ELF-1 (cell line): ENCODE measurements around the gene ODAM.
"Not testable (repeated sequence)": the region's sequence is repeated elsewhere in the genome, so short reads cannot be mapped to it uniquely, and the experiment has no call there.

ENCODE experiments used
- DNase-seq: peaks from one replicate; pipeline ENCODE4 v3.0.0-alpha.2; 2016; ENCODE audit warnings: low read depth, low spot score

Gene ODAM

DNA sequence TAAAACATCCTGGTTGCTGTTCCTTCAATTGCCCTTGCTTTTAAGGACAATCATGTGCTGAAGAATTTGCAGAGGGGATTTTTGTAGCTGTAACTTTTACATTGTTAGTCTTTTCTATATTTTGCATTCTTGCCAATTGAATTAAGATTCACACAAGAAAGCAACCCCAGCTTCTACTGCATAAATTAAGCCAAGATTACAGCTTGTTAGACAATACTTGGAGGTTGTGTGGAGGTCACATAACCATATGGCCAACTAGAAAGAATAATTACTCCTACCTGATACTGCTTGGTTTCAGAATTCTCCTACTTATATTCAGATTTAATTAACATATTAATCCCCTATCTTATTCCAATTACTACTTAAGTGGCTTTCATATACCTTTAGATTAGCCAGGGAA, 26.3 kb downstream of the ODAM start:
- DNase-seq, result not testable (repeated sequence)

DNA sequence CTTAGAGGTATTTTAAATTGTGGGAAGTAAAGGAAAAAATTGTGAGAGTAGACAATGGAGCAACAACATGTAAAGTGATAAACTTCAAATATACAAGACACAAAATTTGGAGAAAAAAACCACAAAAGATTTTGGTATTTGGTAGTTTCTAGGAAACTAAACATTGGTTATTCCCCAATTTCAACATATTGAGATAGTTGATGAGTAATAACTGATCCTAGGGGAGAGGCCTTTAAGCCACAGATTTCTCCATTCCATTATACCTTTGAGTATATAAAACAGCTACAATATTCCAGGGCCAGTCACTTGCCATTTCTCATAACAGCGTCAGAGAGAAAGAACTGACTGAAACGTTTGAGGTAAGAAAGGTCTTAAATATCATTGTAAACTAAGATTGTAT, 30.3 kb downstream of the ODAM start, which contains the start of gene FDCSP:
Gene FDCSP (plus strand): TSS at position 301 of the 400 bp plus-strand sequence. CDS start 5,071 bp downstream, outside the sequence.
- DNase-seq, result no peak

DNA sequence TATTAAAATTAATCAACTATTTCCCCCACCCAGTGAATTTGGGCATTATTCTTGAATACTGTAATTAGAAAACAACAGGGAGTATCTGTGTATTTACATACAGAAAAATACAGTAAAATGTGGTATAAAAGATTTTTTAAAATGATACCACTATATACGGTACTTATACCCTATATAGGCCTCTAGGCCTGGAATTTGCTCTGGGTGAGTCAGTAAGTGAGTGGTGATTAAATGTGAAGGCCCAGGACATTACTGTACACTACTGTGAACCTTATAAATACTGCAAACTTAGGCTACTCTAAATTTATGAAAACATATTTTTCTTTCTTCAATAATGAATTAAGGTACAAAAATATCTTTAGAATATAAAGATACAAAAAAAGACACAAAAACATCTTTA, 40.6 kb downstream of the ODAM start:
- DNase-seq, result no peak

DNA sequence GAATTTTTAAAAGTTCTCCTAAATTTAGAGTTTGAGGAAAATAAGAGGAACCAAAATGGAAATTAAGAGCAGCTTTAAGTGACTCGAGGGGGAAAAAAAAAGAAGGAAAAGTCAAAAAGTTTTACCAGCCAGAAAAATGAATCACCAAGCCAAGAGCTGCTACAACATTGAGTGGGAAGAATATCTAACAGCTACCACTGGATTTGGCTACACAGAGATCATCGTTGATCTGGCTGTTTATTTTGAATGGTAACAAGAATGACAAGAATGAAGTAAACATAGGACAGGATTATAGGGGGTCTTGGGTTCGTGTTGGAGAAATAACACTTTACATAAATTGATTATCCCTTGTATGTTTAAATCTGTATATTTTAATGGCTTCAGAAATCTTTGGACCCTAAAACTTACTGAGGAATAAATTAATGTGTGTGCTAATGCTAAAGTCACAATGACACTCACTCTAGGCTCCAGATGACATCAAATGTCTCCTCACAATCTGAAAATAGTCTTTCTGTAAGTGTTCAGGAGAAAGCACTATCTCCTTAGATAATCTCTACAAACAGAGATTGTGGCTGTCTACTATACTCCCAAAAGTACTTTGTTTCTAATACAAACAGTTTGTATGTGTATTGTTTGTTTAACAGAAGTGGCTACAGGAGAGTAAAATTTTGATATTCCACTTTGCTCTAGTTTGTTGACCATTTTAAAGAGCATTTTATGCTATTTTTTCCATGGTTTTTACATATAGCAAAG, 43.8 kb downstream of the ODAM start:
- DNase-seq, result no peak

DNA sequence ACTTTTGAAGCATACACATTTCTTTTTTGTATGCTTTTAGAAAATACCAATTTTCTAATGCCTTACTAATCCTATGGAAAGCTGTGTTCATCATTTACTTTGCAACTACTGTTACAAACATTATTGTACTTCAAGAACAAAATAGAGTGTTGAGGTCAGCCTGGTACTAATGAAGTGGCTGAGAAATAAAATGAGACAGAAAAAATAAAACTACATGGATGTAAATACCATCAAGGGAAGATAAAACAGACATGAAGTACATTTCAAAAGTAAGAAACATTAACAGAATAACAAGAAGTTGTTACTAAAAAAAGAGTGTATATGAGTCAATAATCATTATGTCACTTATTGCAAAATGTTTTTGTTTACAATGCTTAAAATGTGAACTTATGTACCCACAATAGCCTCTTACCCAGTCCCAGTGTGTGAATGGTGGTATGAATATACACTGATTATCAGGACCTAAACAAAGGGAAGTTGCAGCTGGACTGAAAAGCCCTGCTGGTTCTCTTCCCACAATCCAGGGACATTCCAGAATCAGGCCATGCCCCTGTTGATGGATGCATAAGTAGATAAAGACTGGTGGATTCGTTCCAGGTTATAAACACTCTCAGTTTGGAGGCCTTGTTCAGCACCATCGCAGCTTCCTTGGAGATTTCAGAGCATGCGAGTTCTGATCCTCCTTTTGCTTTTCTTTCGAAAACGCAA, 44.5 kb downstream of the ODAM start:
- peak; percentile 3 for DNase-seq

DNA sequence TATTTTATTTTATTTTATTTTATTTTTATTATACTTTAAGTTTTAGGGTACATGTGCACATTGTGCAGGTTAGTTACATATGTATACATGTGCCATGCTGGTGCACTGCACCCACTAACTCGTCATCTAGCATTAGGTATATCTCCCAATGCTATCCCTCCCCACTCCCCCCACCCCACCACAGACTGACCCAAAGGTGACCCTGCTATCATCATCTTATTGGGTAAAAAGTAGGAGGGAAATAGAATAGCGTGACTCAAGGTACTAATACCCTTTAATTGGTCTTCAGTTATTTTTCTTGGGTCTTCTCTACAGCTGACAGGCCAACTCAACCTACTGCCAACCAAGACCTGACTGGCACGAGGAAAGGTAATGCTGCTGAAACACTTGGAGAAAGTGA, 46.8 kb downstream of the ODAM start, which contains the start of gene CSN3:
Gene CSN3 (plus strand): TSS at position 301 of the 400 bp plus-strand sequence. CDS start 2,223 bp downstream, outside the sequence.
- not testable (repeated sequence) for DNase-seq

DNA sequence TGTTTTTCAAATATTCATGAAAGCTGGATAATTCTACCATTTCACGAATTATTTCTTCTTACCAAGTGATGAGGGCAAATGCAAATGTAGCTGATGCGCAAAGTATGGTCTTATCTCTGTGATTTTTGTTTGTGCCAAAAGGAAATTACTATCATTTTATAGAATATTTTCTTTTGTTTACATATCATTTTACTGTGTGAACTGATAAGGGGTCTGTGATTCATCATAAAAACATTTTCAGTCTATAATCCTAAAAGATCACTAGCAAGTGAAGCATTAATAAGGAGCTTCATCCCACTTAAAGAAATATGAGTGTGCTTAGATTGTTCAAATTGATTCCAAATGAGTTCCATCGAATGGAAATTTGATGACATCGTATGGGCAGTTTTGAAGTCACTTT, 47.6 kb downstream of the ODAM start:
- no peak for DNase-seq

DNA sequence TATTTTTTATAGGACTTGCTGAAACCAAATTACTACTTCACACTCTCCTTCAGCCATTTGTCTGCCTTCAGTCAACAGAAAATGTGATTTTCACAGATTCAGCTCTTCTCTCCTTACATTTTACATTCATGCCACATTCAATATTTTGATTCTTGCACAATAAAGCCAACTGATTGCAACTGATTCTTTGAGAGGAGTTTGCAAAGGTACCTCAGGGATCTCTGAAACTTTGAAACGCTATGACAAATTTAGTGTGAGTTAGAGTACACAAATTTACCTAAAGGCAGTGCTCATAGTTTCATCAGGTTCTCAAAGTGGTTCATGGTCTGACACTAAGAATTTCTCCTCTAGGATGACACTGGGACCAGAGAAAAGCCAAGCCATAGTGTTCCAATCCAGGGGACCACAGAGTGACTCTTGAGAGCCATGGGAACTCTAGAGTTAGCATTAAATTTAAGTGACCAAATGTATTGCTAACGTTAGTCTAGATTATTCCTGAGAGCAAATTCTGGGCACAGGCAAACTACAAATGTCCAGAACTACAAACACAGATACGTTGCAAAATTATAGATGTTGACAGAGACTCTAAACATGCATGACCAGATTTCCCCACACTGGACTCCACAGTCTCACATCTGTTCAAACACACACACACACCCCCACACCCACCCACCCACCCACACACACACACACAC, 55.9 kb downstream of the ODAM start:
- no peak for DNase-seq

DNA sequence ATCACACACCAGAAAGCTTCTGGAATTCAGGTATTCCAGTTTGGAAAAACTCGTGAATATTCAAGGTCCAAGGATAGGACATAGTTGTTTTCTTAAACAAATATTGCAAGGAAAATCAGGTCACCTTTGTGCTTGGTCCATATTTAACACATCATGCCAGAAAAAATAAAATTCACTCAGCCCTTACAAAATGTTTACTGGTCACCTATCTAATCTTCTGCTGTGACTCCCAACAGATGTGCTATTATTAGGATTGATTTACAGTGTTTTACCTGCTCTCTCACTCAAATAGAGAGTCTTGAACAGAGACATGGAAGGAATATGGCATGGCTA, 56.4 kb downstream of the ODAM start:
- no peak for DNase-seq
